Hematopoietic multipotent progenitor cell treated with erythropoietin and hydrocortisone succinate and interleukin-3 and kit ligand, for 6 days (in vitro differentiated cells): ENCODE results near the gene BCL2L11.

ENCODE experiments used
- DNase-seq: peaks from one replicate; pipeline ENCODE4 v3.0.0-alpha.2; 2015

Gene BCL2L11

DNA sequence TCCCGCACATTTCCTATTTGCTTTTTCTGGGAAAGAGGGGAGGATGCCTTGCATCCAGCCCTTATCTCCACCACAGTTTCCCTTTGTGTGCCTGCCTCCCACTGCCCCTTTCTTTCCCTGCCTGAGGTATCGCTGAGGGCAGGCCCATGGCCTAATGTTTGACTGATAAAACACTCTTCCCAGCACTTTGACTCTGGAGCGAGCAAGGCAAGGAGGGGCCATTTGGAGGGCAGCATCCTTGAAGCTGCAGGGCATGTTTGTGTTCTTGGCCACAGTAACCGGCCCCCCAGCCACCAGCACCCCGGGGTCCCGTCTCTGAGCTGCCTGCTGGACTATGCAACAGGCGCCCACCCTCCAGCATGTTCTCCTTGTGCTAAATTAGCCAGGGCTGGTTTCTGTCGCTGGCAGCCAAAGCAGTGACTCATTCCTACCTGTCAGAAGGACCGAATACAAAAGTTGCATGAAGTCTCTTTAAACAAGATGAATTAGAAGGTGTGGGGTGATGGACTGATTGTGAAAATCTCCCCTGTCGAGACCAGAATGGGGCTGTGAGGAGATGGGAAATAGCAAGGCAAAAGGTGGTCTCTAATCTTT, 50.7 kb downstream of the BCL2L11 start:
- no peak for DNase-seq

DNA sequence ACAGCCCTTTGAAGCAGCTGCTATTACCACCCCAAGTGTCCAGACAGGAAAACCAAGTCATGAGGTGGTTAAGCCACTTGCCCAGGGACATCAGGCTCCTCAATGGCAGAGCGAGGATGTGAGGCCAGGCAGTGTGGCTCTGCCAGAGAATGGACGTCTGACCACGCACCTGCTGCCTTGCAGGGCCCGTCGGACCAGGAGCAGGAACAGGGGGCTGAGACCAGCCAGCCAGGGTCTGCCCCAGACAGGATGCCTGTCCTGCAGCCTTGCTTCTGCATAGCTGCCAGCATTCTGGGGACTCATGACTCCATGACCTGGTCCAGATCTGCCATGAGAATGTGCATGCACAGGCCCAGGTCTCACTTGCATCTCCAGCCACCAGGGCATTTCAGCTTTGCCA, 52.0 kb downstream of the BCL2L11 start:
- DNase-seq, result no peak

DNA sequence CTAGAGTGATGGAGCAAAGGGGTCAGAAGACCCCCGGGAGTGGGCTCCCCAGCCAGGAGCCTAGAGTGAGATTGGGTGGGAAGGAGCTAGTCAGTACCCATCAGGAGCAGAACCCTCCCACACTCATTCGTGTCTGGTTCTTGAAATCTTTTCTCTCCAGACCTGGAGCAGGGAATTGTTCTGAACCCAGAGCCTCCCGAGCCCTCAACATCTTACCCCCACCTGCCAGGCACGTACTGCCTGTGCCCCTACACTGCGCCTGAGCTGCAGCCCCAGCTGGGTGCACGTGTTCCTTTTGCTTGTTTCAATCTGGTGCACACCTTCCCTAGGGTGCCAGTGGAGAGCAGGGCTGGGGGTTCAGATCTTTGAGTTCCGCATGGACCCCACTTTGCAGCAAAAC, 52.6 kb downstream of the BCL2L11 start:
- no peak for DNase-seq

DNA sequence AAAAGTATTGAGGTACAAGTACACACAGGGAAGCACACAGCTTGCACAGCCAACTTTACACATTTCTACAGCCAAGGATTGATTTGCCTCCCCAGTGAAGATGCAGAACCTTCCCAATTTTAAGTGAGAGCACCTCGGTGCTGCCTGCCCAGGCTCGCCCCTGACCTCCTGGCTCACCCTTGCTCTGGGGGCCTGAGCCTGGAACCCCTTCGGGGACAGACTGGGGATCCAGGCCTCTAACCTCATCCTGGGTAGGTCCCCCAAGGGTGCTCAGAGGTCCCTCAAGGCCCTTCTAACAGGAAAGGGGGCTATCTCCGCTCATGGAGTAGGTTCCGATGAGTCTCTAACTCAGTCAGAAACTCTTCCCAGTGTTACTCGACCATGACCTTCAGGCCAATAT, 53.1 kb downstream of the BCL2L11 start:
- no peak for DNase-seq

DNA sequence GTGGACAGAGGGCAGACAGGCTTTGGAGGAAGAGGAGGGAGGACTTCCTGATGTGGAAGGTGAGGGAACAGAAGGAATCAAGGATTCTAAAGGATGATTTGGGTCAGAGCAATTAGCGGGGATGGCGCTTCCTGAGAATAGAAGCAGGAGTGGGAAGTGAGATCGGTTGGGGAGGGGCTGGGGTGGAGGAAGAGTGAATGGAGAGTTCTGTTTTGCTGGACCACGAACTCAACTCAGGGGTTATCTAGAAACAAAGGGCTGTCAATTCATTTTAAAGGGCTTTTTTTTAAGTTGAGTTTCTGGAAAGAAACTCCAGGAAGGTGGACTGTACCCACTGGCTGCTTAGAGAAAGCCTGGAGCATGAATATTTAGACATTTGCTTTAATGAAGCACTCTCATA, 54.9 kb downstream of the BCL2L11 start:
- DNase-seq, result no peak

DNA sequence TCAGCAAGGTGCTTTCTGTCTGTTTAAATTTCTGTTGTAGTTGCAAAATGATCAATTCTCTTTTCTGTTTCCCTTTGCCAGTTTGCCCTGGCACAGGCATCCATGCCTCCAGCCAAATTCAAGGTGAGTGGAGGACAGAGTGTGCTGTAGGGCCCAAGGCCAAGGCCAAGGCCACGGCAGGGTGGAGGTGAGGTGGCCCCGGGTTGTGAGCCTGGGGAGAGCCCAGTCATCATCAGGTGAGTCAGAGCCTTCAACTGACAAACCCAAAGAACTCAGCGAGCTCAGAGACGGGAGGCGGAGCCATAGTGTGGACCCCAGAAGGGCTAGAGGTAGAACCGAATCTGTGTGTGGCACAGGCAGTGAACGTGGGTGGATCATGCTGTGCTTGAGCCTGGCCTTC, 55.7 kb downstream of the BCL2L11 start:
- no peak for DNase-seq

DNA sequence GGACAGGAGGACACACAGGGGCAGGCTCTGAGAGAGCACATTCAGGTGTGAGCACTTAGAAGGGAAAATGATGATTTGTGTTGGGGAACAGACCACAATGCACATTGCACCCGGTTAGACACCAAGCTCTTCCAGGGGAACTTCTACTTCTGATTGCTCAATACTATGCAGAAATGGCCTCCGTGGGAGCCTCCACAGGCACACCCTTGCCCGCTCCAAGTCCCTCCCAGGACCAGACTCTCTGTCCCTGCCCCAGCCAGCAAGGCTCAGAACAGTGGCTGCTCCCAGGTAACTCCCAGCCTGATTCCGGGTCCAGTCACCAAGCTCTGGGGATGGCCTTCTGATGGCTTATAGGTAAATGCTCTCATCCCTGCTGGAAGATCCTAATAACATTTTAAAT, 56.2 kb downstream of the BCL2L11 start:
- no peak for DNase-seq

DNA sequence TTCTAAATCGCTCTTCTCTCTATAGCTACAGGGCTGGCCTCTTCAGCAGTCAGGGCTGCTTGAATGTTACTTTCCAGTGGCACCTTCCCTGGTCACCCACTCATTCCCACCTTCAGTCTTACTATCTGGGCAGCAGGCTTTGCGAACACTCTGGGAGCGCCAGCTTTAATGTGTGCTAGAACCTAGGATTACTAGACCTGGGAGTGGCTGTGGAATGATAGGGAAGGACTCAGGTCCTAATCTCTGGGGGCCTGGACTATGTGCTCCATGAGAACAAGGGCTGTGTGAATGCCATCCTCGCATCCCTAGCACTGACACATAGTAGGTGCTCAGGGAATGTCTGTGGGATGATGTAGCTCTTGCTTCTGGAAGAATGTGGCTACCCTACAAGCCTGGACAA, 57.6 kb downstream of the BCL2L11 start:
- DNase-seq, result no peak

DNA sequence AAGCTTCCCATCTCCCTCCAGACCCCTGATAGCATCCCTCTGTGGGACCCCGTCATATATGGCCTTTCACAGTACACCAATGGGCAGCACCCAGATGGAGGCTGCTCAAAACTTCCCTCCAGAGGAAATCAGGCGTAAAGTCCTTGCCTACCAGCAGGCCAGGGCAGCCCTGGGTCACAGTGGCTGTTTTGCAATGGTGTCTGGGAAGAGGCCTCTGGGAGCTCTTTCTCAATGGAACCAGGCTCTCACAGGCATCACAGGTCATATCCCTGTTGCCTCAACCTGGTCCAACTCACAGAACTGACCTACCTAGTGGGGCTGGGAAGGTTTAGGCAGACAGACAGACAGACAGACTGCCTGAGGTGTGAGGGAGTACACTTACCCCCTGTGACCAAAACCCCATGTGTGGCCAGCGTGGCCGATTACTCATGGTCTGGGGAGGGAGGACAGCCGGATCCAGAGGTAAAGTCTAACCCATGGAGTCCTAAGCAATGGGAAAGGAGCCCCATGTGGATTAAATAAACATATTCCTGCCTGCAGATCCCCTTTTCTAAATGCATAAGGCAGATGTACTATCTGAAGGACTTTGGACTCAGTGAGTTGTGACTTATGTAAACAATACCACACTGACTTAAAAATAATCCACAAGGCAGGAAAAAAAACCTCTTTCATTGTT, 58.2 kb downstream of the BCL2L11 start:
- no peak for DNase-seq

DNA sequence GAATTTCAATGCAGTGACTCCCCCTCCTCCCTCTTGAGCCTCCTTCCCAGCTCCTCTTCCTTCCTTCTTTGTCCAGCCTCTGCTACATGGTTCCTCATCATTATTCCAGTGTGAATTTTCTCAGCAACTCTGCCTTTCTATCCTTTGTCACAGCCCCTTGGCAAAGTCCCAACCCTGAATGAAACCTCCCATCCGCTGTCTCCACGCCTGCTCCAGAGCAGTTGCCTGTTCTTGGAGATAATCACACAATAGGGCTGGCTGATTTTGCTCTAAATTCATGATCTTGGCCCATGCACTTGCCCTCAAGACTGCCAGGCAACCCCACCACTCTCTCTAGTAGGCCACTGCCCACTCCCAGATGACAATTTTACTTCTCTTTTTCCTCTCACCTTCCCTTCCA, 61.4 kb downstream of the BCL2L11 start:
- DNase-seq, result peak; percentile 96

DNA sequence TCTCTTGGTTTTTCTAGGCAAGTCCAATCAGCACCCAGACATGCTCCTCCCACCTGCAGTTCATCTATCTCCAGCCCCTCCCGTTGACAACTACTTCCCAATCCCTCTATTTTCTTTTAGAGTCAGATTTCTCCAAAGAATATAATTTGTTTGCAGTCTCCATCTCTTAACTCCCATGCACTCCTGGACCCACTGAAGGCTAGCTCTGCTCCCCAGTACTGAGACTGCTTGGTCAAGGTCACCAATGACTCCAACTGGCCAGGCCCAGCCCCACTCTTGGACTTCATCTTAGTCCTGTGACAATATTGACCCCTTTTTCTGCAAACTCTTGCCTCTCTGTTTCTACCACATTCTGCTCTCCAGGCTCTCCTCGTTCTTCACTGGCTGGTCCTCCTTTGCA, 62.0 kb downstream of the BCL2L11 start:
- DNase-seq, result no peak

DNA sequence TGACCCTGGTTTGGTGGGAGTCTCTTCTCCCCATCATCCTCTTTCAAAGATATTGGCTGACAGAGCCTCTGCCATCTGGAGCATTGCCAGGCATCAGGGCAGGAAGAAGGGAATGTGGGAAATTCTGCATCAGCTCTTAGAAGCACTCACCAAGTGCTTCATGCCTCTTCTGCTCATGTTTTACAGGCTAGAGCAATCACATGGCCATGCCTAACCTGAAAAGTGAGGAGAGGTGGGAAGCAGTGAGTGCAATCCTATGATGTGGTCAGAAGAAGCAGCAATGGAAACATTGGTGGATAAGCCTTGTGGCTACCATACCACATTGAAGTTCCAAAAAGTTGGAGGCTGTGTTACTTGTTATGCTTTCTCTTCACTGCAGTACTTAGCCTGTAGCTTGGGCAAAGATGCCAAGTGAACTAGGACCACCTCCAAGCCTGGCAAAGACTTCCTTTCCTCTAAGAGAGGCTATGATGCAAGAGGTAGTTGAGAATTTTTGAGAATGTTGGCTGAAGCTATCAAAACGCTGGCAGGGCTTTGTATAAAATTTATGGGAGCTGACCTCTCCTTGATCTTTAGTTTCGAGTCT, 64.1 kb downstream of the BCL2L11 start:
- DNase-seq, result no peak

DNA sequence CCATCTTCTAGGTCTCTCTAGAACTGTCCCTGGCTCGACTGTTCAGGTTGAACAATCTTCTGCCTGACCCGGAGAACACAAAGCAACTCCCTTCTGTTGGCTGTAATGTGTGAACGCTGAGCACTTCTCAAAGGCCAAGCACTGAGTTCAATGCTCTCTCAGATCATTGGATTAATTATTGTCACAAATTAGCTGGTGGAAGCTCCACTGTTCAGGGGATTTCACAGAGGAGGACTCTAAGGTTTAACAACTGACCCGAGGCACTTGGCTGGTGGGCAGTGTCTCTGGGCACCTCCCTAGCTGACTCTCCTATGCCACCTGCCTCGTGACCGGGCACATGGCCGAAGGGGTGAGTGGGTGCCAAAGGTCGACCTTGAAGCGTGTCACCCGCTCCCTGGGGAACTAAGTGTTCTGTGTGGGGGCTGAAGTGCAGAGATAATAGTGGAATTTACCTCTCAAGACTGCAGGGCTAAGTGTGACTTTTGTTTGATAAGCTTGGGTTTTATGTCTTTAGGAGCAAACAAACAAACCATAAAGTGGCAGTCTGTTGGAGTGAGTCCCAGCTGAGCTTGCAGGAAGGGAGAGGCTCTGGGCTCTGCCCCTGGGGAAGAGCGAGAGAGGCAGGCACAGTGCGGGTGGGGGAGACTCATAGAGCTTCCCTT, 64.8 kb downstream of the BCL2L11 start:
- DNase-seq, result peak; percentile 85

DNA sequence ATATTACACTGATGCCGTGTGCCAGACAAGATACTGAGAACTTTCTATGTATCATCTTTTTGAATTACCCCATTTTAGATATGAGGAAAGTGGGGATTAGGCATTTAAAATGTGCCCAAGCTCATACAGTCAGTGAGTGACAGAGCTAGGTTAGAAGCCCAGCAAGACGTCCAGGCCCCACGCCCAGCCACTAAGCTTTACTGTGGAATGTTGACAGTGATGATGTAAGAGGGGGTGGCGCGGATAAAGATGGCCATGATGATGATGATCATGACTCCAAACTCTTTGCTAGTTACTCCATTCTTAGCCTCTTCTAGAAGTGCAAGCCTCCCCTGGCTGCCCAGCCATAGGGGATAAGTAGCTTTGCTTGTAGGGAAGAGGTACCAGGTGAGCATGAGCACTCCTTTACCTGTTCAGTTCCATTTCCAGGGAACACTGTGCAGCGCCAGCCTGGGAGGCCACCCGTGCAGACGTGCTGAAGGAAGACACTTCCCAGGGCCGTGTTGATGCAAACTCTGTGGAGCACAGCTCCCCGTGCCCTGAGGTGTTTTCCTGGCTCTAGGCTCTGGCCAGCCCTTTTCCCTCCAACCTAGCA, 65.5 kb downstream of the BCL2L11 start:
- no peak for DNase-seq

DNA sequence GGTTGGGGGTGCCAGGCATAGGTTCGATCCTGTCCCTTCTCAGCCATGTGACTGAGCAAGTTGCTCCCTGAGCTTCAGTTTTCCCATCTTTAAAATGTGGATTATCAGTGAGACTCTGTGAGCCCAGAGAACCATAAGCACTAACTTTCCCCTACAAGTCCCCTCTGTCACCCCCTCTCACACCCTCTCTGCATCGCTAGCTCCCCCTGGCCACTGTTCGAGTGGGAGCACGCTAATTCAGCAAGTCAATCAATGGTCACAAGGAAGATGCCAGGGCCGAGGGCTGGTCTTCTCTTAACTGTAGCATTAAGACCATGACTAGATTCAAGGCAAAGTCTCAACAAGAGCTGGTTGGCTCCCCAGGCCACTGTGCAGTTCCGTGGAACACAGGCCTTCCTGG, 66.2 kb downstream of the BCL2L11 start:
- DNase-seq, result no peak

DNA sequence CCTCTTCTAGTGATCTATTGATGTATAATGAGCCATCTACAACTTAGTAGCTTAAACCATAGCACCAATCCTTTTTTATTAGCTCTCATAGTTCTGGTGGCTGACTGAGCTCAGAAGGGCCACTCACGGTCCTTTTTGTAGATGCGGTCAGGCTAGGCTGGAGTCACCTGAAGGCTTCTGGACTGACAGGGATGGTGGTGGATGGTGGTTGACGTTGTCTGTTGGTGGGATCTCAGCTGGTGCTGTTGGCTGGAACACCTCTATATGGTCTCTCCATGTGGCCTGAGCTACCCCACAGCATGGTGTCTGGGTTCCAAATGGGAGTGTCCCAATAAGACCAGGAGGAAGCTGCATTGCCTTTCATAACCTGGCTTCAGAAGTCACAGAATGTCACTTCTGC, 68.0 kb downstream of the BCL2L11 start:
- no peak for DNase-seq

DNA sequence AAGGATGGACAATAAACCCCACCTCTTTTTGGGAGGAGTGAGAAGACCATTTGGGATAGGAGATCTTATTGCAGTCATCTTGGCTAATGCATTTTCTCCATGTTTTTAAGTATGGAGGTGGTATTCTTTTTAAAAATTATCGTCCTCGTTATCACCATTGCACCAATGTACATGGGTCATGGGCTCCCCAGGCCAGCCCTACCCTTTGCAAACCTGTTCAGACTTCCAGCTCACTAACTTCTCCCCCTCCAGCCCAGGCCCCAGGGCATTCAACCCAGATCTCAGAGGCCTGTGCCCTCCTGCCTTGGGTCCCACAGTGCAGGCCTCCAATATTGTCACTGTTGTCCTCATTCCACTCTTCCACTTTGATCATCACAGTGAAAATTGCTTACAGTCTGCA, 68.4 kb downstream of the BCL2L11 start:
- no peak for DNase-seq

DNA sequence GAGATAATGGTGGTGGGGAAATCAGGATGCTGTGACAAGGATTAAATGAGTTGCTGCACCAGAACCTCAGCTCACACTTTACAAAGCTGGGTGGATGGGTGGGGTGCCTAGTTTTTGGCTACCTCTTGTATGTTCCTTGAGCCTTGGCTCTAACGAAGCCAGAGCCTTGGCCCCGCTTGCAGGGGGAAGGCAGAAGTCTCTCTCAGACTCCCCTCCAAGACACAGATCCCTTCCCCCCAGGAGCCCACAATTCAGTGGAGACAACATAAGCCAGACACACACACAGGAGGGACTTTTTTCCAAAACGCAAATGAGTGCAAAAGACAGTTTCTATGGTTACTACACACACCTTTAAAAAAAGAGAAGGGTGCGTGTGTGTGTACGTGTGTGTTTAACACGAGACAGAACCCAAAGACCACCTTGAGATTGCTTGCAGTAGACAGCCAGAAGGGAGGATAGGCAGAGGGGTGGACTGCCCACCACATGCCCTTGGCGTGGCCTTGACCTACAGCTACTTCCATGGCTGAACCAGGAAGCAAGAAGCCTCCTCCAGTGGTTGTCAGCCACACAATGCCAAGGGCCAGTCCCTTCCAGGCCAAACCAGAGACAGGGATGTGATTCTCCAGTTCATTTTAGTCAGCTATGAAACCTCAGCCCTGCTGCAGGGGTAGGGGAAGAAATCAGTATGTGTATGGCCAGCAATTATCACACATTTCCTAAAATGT, 70.3 kb downstream of the BCL2L11 start:
- DNase-seq, result no peak

DNA sequence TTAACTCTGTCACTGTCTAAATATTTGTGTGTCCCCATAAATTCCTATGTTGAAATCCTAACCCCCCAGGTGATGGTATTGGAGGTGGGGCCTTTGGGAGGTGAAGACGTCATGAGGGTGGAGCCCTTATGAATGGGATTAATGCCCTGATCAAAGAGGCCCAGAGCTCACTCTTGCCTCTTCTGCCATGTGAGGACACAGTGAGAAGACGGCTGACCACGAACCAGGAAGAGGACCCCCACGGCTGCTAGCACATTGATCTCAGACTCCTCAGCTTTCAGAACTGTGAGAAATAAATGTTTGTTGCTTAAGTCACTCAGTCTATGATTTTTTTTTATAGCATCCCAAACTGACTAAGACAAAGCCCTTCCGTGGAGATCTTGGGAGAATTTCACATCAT, 71.2 kb downstream of the BCL2L11 start:
- no peak for DNase-seq

DNA sequence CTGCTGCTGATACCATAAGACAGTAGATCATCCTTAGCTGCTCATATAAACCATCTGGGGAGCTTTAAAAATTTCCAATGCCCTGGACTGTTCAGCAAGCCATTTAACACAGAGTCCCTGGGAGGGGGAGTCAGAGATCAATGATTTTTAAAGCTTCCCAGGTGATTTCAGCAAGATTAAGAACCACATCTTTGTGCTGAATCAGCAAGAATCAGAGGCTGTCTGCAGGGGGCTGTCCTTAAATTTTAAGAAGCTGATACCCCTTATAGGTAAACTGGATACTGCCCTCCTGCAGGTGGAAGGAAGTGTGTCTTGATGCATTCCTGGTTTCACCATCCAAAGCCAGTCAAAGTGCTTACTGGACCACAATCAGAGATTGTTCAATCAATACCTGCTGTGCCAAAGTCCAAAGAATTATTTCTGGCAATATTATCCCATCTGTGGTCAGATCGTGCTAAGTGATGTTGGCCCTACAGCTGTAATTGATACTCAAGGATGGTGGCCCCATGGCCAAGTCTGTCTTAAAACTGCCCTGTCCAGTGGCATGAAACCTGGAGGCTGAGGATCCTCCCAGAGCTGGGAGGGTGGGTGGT, 72.2 kb downstream of the BCL2L11 start:
- DNase-seq, result no peak

DNA sequence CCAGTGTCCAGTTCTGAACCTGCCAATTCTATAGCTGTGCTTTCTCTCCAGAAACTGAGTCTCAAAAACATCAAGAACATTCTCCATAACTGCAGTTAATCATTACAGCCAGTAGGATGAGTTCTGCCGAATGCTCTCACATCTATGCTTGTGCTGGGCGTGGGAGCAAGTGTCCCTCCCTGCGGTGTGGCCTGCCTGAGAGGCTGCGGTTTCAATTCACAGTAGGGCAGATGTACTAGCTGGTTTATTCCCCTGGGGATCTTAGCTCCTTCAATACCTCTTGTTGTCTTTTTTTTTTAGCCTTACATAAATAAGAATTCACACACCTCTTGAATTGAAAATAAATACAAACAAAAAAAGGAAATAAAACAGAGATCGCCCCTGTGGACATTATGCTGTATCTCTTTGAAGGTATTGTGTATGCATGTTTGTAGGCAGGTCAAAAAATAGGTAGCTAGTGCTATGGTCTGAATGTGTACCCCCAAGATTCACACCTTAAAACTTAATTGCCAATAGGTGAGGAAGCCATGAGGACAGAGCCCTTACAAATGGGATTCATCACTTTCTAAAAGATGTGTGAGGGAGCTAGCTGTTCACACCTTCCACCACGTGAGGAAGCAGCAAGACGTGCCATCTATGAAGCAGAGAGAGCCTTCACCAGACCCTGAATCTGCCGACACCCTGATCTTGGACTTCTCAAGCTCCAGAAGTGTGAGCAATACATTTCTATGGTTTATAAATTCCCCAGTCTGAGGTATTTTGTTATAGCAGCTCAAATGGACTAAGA, 74.3 kb downstream of the BCL2L11 start:
- DNase-seq, result peak; percentile 58

DNA sequence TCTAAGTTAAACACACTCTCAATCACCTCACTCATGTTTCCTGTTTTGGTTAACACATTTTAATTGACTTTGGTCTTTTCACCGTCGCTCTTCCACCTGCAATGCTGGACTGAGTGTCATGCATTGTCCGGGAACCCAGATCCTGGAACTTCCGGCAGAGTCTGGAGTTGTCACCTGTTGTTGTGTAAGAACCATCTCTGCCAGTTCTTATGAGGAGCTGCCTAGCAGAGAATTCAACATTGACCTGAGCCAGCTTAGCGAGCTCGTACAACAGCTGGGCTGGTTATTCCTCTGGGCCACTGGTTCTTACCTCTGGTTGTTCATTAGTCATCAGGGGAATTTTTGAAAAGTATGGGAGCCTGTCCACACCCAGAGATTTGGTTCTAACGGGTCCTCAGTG, 75.7 kb downstream of the BCL2L11 start:
- DNase-seq, result no peak
